Calu3 (cell line): Measurements from ENCODE around the gene PLB1. TPM values are rescaled to one million over a fixed set of nuclear protein-coding genes. Genes with fewer than 3 reads are reported as not detected.

Experiments
- BruUV-seq: library from RNA; stranded (reverse); fragments of 400-500 nt; replicated peaks from 2 replicates; lab custom pipeline; 2021; lab: Mats Ljungman, UMichigan
- CTCF ChIA-PET: fragments of 300-600 bp; sonication (Branson Sonifier 250); formaldehyde crosslinking; loops from one replicate; lab custom pipeline; 2022; ENCODE audit warnings: antibody characterized with exemption; lab: Charles Lee
- DNase-seq: peaks from one replicate; pipeline ENCODE4 v3.0.0; 2022
- H3K27ac Mint-ChIP-seq: one replicate; pipeline ENCODE4 v1.8.0; 2022; ENCODE audit warnings: mixed read lengths; ENCODE audit not compliant: unreplicated experiment
- H3K27me3 Mint-ChIP-seq: one replicate; pipeline ENCODE4 v1.8.0; 2022; ENCODE audit warnings: mixed read lengths; ENCODE audit not compliant: unreplicated experiment
- H3K36me3 Mint-ChIP-seq: one replicate; pipeline ENCODE4 v1.8.0; 2022; ENCODE audit warnings: mild to moderate bottlenecking, moderate library complexity, mixed read lengths; ENCODE audit not compliant: insufficient read depth, unreplicated experiment
- H3K4me1 Mint-ChIP-seq: one replicate; pipeline ENCODE4 v1.8.0; 2022; ENCODE audit warnings: mild to moderate bottlenecking, low read depth, mixed read lengths; ENCODE audit not compliant: unreplicated experiment
- H3K4me3 Mint-ChIP-seq: one replicate; pipeline ENCODE4 v1.8.0; 2022; ENCODE audit warnings: mild to moderate bottlenecking, low read depth, moderate library complexity, mixed read lengths; ENCODE audit not compliant: unreplicated experiment
- H3K9me3 Mint-ChIP-seq: one replicate; pipeline ENCODE4 v1.8.0; 2022; ENCODE audit warnings: low read depth, mixed read lengths; ENCODE audit not compliant: unreplicated experiment
- CTCF ChIP-seq: fragments of 200-600 bp; IDR thresholded peaks from one replicate; pipeline ENCODE4 v1.8.0; 2022; ENCODE audit warnings: antibody characterized with exemption; ENCODE audit not compliant: unreplicated experiment
- intact Hi-C: fragments of 100-400 bp; cut with micrococcal nuclease; formaldehyde crosslinking; loops from one replicate; pipeline ENCODE4 v1.10.0; 2022; ENCODE audit not compliant: unreplicated experiment
- total RNA-seq: library from RNA; stranded (reverse); gene quantifications from 2 replicates; pipeline ENCODE4 v1.2.3, GENCODE V29; 2022

PLB1 gene
- total RNA-seq, 1 experiment from 2014 or later, result 1.6 TPM

- intact Hi-C loops, result loop anchor here (1.0 to 2.0 kb wide), 2 partner anchors 58 to 159 kb away; no protein-coding TSS in a partner anchor
- no peaks in the 10 kb centered on the region for H3K27me3 Mint-ChIP-seq
- H3K9me3 Mint-ChIP-seq, result no peaks in the 10 kb centered on the region
- TSS peak; percentile 94 for BruUV-seq
- H3K27ac Mint-ChIP-seq, result peak overlapping the region; percentile 98
- H3K4me3 Mint-ChIP-seq, result peak overlapping the region; percentile 33
- peak; percentile 78 for TF ChIP-seq CTCF
- H3K36me3 Mint-ChIP-seq, result peaks cover 21% of the 10 kb centered on the region
- CTCF ChIA-PET, result interaction anchor here (0.6 to 3.5 kb wide), 24 partner anchors 11 to 912 kb away, joined by 3 to 33 read pairs (median 4); partner anchors contain the start of gene PPP1CB
- peaks cover 36% of the 10 kb centered on the region for H3K4me1 Mint-ChIP-seq
- DNase-seq, result peak; percentile 94
These were observed 98.7 kb downstream of the PLB1 start for GRCh38 chr2:28594332-28595108.

- CTCF ChIA-PET, result interaction anchor here (1.1 to 3.5 kb wide), 8 partner anchors 11 to 158 kb away, joined by 4 to 33 read pairs (median 18); partner anchors contain the start of gene PPP1CB
- H3K27ac Mint-ChIP-seq, result peak overlapping the region; percentile 98
- TF ChIP-seq CTCF, result no peak
- intact Hi-C loops, result loop anchor here (2.0 kb wide), 1 partner anchor 57 kb away; no protein-coding TSS in a partner anchor
- H3K4me1 Mint-ChIP-seq, result peaks cover 36% of the 10 kb centered on the region
- no peak for DNase-seq
- no TSS peak for BruUV-seq
- peaks cover 21% of the 10 kb centered on the region for H3K36me3 Mint-ChIP-seq
- peak overlapping the region; percentile 33 for H3K4me3 Mint-ChIP-seq
- no peaks in the 10 kb centered on the region for H3K9me3 Mint-ChIP-seq
- no peaks in the 10 kb centered on the region for H3K27me3 Mint-ChIP-seq
These were observed 99.5 kb downstream of the PLB1 start for GRCh38 chr2:28595323-28595722.

- Mint-ChIP-seq H3K27me3 (no peaks in the 10 kb centered on the region), H3K4me3 (no peak overlapping the region), H3K9me3 (no peaks in the 10 kb centered on the region), H3K36me3 (peaks cover 21% of the 10 kb centered on the region), H3K27ac (no peak overlapping the region), H3K4me1 (peaks cover 42% of the 10 kb centered on the region)
- TF ChIP-seq CTCF, result no peak
- BruUV-seq, result no TSS peak
- CTCF ChIA-PET, result no interaction called here
- no peak for DNase-seq
- intact Hi-C loops, result no loop called here
These were observed 102.6 kb downstream of the PLB1 start for GRCh38 chr2:28598484-28598883.

- no peak overlapping the region for H3K27ac Mint-ChIP-seq
- H3K4me3 Mint-ChIP-seq, result no peak overlapping the region
- H3K27me3 Mint-ChIP-seq, result no peaks in the 10 kb centered on the region
- no TSS peak for BruUV-seq
- H3K9me3 Mint-ChIP-seq, result no peaks in the 10 kb centered on the region
- intact Hi-C loops, result no loop called here
- H3K36me3 Mint-ChIP-seq, result peaks cover 11% of the 10 kb centered on the region
- CTCF ChIA-PET, result no interaction called here
- TF ChIP-seq CTCF, result no peak
- peaks cover 25% of the 10 kb centered on the region for H3K4me1 Mint-ChIP-seq
- no peak for DNase-seq
These were observed 104.3 kb downstream of the PLB1 start for GRCh38 chr2:28600181-28600580.
